Activated CD4-positive, alpha-beta T cell treated with anti-CD3 and anti-CD28 coated beads, Interleukin-2, amount 50 U/mL, for 24 hours (primary cell): ENCODE data around the gene GXYLT1.
"Not testable (repeated sequence)": the region's sequence is repeated elsewhere in the genome, so short reads cannot be mapped to it uniquely, and the experiment has no call there.

Experiments
- DNase-seq, 2 donors: peaks; one replicate each; pipeline ENCODE4 v3.0.0-alpha.2; 2020; ENCODE audit warnings: low read depth in 1 of 2, low spot score in 1 of 2

The GXYLT1 gene, protein sequence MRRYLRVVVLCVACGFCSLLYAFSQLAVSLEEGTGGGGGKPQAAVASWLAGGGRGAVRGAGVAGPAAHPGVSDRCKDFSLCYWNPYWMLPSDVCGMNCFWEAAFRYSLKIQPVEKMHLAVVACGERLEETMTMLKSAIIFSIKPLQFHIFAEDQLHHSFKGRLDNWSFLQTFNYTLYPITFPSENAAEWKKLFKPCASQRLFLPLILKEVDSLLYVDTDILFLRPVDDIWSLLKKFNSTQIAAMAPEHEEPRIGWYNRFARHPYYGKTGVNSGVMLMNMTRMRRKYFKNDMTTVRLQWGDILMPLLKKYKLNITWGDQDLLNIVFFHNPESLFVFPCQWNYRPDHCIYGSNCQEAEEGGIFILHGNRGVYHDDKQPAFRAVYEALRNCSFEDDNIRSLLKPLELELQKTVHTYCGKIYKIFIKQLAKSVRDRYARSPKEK

DNA sequence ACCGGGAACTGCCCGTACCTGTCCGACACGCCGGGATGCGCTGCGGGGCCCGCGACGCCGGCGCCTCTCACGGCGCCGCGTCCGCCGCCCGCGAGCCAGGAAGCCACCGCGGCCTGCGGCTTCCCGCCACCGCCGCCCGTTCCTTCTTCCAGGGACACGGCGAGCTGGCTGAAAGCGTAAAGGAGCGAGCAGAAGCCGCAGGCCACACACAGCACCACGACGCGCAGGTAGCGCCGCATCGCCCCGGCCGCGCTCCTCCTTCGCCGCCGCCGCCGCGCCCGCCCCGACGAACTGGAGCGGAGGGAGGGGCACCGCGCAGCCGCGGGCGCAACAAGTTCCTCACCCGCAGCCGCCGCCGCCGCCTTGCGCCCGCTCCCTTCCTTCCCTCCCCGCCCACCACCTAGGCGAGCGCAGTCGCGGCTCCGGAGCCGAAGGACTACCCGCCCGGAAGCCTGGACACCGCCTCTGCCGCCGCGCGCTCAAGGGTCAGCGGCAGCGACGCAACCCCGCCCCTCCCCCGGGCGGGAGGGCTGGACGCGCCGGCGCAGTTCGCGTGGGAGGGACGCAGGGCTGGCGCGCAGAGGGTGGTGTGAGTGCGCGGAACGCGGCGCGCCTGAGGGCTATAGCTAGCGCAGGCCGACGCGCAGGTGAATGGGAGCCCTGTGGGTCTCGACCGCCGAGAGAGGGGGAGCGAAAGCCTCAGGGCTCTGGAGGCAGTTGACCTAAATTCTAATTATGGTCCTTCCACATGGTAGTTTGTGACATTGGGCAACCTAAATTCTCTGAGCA, at the start of gene GXYLT1:
Gene GXYLT1, minus strand, starts transcription at position 467 of the 789 bp plus-strand sequence. Its CDS starts 228 bp downstream, at position 239.
- peak; percentile 64 to 70 for DNase-seq

- DNase-seq, result no peak
These were observed 48.0 kb upstream of the GXYLT1 start for GRCh38 chr12:42192686-42193085.

DNA sequence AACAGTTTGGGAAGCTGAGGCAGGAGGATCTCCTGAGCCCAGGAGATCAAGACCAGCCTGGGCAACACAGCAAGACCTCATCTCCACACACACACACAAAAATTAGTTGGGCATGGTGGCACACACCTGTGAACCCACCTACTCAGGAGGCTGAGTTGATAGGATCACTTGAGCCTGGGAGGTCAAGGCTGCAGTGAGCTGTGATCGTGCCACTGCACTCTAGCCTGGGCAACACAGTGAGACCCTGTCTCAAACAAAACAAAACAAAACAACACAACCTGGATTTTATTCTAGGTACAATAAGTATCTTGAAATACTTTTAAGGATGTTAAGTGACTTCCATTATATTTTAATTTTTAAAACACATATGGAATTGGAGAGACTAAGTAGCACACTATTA, 47.6 kb upstream of the GXYLT1 start:
- no peak for DNase-seq

GRCh38 chr12:42190376-42190775, 45.7 kb upstream of the GXYLT1 start:
- no peak for DNase-seq

DNA sequence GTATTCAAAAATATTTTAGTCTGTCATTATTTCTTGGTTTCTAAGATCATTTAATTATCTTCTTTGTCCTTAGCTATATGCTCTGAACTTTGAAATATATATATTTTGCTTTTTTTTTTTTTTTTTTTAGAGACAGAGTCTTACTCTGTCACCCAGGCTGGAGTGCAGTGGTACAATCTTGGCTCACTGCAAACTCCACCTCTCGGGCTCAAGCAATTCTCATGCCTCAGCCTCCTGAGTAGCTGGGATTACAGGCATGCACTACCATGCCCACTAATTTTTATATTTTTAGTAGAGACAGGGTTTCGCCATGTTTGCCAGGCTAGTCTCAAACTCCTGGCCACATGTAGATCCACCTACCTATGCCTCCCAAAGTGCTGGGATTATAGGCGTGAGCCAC, 43.6 kb upstream of the GXYLT1 start:
- not testable (repeated sequence) for DNase-seq

DNA sequence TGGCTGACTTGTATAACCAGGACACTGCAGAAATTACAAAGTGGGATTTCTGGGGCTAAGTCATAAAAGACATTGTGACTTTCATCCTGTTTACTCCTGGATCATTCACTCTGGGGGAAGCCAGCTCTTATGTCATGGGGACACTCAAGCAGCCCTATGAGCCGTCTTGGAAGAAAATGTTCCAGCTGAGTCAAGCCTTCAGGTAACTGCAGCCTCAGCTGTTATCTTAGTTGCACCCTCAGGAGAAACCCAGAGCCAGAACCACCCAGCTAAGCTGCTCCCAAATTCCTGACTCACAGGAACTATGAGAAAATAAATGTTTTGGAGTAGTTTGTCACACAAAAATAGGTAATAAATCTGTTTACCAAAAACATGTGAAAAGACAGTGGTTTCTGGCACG, 43.1 kb upstream of the GXYLT1 start:
- DNase-seq, result no peak

DNA sequence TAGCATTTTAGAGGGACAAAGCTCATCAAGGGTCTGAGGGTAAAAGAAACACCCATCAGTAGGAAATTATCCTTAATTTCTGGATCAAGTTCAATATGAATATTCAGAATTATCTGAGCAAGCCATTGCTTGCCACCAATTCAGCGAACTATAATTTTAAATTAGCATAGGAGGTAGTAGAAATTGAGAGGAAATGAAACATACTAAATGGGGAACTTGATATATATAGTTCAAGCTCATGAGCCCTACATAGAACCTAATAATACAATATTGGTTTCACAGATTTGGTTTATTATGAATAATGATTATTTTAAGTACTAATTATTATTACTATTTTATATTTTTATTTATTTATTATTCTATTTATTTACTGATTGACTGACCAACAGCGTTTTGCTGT, 42.1 kb upstream of the GXYLT1 start:
- DNase-seq, result no peak

- DNase-seq, result no peak
These were observed 37.7 kb upstream of the GXYLT1 start for GRCh38 chr12:42182394-42182793.

GRCh38 chr12:42180990-42181596, 36.4 kb upstream of the GXYLT1 start:
- DNase-seq, result no peak

DNA sequence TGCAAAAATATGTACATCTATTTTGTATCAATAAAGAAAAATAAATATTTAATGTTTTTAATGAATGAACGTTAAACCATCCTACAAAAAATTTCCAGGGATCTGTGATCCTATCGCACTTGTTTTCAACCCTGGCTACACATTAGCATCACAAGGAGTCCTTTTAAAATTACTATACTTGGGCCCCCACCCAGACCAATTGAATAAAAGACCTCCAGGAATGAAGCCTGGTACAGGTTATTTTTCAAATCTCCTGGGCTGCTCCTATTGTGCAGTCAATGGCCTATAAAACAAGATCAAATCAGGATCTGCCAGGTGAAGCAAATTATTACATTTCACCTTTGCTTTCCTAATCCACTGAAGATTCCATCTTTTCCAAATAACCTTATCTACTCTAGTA, 33.4 kb upstream of the GXYLT1 start:
- no peak for DNase-seq

DNA sequence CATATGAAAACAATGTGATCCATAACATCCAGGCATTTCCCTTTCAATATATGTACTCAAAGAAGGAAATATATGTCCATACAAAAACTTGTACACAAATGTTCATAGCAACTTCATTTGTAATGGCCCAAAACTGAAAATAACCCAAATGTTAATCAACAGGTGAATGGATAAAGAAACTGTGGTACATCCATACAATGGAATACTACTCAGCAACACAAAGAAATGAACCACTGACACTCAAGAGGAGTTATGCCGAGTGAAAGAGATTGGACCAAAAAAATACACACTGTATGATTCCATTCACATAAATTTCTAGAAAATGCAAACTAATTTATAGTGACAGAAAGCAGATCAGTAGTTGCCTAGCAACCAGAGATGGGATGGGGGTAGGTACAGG, 30.3 kb upstream of the GXYLT1 start:
- DNase-seq, result no peak

DNA sequence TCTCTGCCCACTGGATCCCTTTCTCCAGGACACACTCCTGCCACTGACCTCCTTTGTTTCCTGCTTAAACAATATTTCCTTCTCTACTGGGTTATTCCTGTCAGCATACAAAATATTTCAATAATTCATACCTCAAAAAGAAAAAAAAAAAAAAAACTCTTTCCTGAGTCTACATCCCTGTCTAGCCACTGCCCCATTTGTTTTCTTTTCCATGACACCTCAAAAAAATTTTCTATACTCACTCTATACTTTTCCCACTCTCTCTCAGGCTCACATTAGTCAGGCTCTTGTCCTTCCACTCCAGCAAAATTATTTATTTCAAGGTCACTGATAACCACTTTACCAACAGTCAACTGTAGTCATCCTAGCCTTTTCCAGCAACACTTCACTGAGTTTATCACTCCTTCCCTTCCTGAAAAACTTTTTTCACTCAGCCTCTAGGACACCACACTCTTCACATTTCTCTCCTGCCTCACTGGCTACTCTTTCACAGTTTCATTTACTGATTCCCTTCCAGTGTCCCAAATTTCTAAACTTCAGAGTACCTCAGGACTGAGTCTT, 29.4 kb upstream of the GXYLT1 start:
- DNase-seq, result no peak

- no peak for DNase-seq
These were observed 28.0 kb upstream of the GXYLT1 start for GRCh38 chr12:42172441-42173210.

DNA sequence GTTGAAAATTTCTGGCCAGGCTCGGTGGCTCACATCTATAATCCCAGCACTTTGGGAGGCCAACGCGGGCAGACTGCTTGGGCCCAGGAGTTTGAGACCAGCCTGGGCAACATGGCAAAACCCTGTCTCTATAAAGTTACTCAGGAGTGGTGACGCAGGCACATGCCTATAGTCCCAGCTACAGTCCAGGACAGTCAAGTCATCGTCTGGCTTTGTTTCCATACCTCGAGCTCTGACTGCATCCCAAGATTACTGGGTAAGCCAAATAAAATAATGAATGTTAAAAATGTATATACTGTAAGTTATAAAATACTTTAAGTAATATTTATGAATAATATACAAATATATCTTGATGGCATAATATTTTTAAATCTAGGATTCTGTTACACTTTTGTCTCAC, 23.0 kb upstream of the GXYLT1 start:
- DNase-seq, result no peak

GRCh38 chr12:42166501-42166900, 21.8 kb upstream of the GXYLT1 start:
- no peak for DNase-seq

DNA sequence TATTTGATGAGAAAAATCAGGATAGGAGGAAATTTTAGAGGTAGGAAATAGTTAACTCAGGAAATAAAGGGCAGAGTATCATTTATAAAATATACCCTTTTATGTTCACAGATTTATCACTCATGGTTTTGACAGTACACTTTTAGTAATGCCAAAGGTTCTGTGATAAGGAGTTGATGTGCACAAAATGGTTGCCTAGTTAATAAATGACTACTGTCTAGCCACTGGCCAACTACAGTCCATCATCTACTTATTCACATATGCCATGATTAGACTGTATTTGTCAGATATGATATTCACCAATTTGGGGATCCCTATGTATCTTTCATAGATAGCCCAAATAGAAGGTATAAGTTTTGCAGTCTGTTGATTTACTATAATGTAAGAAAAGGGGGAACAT, 19.2 kb upstream of the GXYLT1 start:
- DNase-seq, result no peak

GRCh38 chr12:42162965-42163364, 18.3 kb upstream of the GXYLT1 start:
- no peak for DNase-seq

- no peak for DNase-seq
These were observed 17.5 kb upstream of the GXYLT1 start for GRCh38 chr12:42162193-42162592.

DNA sequence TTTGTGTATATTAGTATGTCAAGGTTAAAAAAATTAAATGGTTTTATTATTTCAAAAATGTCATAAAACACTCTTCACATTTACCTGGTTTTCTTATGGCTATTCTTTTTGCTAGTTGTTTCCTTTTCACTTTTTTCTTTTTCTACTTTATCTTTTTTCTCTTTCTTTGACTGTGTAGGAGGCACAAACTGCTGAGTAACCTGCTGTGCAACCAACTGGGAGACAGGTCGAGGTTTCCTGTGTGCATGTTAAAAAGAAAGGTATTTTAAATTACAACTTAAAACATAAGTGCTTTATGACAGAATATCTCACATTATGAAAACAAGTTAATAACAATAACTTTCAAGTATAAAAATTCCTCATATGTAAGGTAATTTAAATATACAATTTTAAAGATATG, 16.9 kb upstream of the GXYLT1 start:
- no peak for DNase-seq

DNA sequence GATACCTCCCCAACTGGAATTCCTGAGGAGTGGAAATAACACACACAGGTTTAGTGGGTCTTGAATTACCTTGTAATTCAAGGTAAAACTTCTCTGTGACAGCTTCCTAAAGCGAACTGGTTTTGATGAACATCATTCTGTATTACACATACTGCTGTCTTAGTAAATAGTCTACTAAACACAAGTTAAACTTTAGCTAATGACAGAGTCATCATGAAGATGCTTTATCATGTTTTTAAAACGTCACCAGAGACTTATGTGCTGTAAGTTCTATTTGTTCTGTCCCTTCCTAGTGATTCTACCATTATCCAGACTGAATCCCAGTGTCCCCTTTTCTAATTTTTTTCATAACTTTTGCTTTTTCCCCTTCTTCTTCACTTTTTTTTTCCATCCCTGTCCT, 11.6 kb upstream of the GXYLT1 start:
- no peak for DNase-seq
